ENCODE measurements around the gene GPATCH1. TPM values are rescaled to one million over a fixed set of nuclear protein-coding genes. Genes with fewer than 3 reads are reported as not detected.

The GPATCH1 gene
- total and polyA plus RNA-seq, 10 of the 15 experiments (the other 5 are each of a cell fraction or from before 2014, with no cell fraction given) = 4.5 to 9.6 (median 7.2) TPM

DNA sequence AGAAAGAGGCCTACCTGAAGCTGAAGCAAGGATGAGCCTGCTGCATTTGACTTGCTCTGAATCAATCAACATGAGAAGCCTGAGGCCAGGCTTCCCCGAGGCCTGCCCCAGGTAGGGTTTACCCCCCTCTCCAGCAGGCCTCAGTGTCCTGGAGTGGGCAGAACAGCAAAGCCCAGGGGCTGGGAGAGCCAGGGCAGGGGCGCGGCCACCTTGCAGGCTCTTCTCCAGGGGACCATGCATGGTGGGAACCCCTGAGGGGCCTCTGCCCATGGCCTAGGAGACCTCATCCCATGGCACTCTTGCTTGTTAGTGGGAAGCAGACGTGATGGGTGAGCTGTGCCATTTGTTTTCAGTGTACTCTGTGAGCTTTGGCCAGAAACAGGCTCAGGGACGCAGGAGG, 93.2 kb downstream of the GPATCH1 start:
- 100% methylated on average over 5 of the region's 5 CpGs for WGBS (ENCODE audit: insufficient coverage, insufficient replicate concordance, low lambda C conversion rate, missing lambda C conversion rate)
- TF ChIP-seq CREM (IDR thresholded peaks at IDR 0.05; ENCODE audit: low read depth) = no peak
- POLR2A ChIA-PET = no interaction called here

DNA sequence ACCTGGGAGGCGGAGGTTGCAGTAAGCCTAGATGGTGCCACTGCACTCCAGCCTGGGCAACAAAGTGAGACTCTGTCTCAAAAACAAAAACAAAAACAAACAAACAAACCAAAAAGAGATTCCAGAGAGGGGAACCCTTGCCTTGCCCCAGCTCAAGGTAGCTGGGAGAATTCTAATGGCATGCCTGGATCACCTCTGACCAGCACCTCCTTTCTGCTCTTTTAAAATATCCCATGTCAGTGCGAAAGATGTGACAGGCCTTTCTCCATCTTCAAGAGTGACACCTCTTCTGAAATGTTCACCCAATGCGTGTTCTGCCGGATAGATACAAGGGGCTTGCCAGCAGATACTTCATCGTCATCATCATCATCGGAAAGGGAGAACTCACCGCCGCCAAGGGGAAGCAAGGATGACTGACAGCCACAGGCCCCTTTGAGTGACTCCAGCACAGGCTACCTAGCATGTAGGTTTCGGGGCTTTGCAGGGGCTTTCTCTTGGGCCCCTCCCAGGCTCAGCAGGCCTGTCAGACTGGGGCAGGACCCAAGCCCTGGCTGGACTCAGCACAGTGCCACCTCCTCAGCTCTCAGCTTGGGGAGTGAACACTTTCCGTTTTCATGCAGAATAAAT, 94.3 kb downstream of the GPATCH1 start:
- ATAC-seq (no peak), DNase-seq (ENCODE audit: low read depth, low spot score) (no peak), FAIRE-seq (no peak)
- peaks cover 12% of the 10 kb centered on the region for H3K4me1 ChIP-seq (ENCODE audit: control insufficient read depth, insufficient read depth, low read length)
- intact Hi-C loops (cut with micrococcal nuclease; ENCODE audit: unreplicated experiment) = loop anchor here (5.0 kb wide), 2 partner anchors 48 to 197 kb away; partner anchors contain the start of gene CEBPG
- no peaks in the 10 kb centered on the region for H4K20me1 ChIP-seq (ENCODE audit: control insufficient read depth, insufficient read depth)
- ChIA-PET POLR2A (interaction anchor here (2.6 kb wide), 1 partner anchor 12 kb away, joined by 9 read pairs; no protein-coding TSS in a partner anchor), SMC1A (ENCODE audit: uncharacterized antibody, unreplicated experiment) (interaction anchor here (0.8 to 2.2 kb wide), 3 partner anchors 14 to 50 kb away, joined by 3 to 8 read pairs (median 4); no protein-coding TSS in a partner anchor), CTCF (interaction anchor here (0.6 to 5.9 kb wide), 4 partner anchors 10 to 50 kb away, joined by 3 to 25 read pairs (median 13); partner anchors contain the start of gene SLC7A10), RAD21 (ENCODE audit: unreplicated experiment) (no interaction called here)
- no peak overlapping the region for H3K27ac ChIP-seq (ENCODE audit: control insufficient read depth, insufficient read depth)
- no peaks in the 10 kb centered on the region for H3K9me3 ChIP-seq (replicated peaks; ENCODE audit: control insufficient read depth, insufficient read depth, low read length)
- no peak overlapping the region for H3K9ac ChIP-seq (ENCODE audit: control insufficient read depth, insufficient read depth, low read length)
- no peak overlapping the region for H2AFZ ChIP-seq (ENCODE audit: control insufficient read depth, low read depth, low read length)
- in situ Hi-C loops (cut with MboI) = no loop called here
- H3K79me2 ChIP-seq (ENCODE audit: control insufficient read depth, insufficient read depth, low read length) = peaks cover 7% of the 10 kb centered on the region
- H3K4me3 ChIP-seq = peak overlapping the region; percentile 81; the same call in 1 of the 2 replicates
- no peaks in the 10 kb centered on the region for H3K27me3 ChIP-seq (replicated peaks in 1 of 2; ENCODE audit: control insufficient read depth in 2 of 2, insufficient read depth in 2 of 2, low read length in 1 of 2)
- over 99% methylated on average over 10 of the region's 10 CpGs for WGBS (ENCODE audit: insufficient coverage, insufficient replicate concordance, low lambda C conversion rate, missing lambda C conversion rate)
- H3K4me2 ChIP-seq (ENCODE audit: control insufficient read depth, insufficient read depth) = peak overlapping the region; percentile 88
- BruUV-seq (replicated peaks) = no TSS peak
- H3K36me3 ChIP-seq (ENCODE audit: control insufficient read depth in 2 of 2, insufficient read depth in 2 of 2, low read length in 1 of 2) = no peaks in the 10 kb centered on the region
- no peak for TF ChIP-seq CTCF (IDR thresholded peaks at IDR 0.05 in 2 of 3, conservative IDR thresholded peaks at IDR 0.05 in 1 of 3; ENCODE audit: control insufficient read depth in 2 of 3, extremely low read depth in 1 of 3, insufficient read depth in 1 of 3, low read depth in 3 of 3, low read length in 3 of 3)
- TF ChIP-seq, protein P1, sequence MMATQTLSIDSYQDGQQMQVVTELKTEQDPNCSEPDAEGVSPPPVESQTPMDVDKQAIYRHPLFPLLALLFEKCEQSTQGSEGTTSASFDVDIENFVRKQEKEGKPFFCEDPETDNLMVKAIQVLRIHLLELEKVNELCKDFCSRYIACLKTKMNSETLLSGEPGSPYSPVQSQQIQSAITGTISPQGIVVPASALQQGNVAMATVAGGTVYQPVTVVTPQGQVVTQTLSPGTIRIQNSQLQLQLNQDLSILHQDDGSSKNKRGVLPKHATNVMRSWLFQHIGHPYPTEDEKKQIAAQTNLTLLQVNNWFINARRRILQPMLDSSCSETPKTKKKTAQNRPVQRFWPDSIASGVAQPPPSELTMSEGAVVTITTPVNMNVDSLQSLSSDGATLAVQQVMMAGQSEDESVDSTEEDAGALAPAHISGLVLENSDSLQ (IDR thresholded peaks at IDR 0.05) = no peak
- no peak for TF ChIP-seq USF1 (IDR thresholded peaks at IDR 0.05; ENCODE audit: borderline replicate concordance, extremely low read length, insufficient read depth, low read depth, low read length)
- no peak for TF ChIP-seq RB1 (IDR thresholded peaks at IDR 0.05; ENCODE audit: borderline replicate concordance)
- no peak for TF ChIP-seq SUPT20H (IDR thresholded peaks at IDR 0.05; ENCODE audit: borderline replicate concordance, control insufficient read depth, low read depth, low read length)
- TF ChIP-seq SIX5 (IDR thresholded peaks at IDR 0.05; ENCODE audit: low read depth, low read length, severe bottlenecking) = no peak
- TF ChIP-seq ZNF622 (IDR thresholded peaks at IDR 0.05) = no peak
- no peak for TF ChIP-seq PAX8 (IDR thresholded peaks at IDR 0.05)
- no peak for TF ChIP-seq POLR2AphosphoS2 (IDR thresholded peaks at IDR 0.05; ENCODE audit: low read depth, low read length)

More for the DNA sequence above, 93.2 kb downstream of the GPATCH1 start:
- DNase-seq (ENCODE audit: low read depth, low spot score) = no peak
- Histone ChIP-seq H3K27me3 (replicated peaks in 1 of 2; ENCODE audit: control insufficient read depth in 2 of 2, insufficient read depth in 2 of 2, low read length in 1 of 2) (no peaks in the 10 kb centered on the region), H3K79me2 (ENCODE audit: control insufficient read depth, insufficient read depth, low read length) (peaks cover 7% of the 10 kb centered on the region), H4K20me1 (ENCODE audit: control insufficient read depth, insufficient read depth) (no peaks in the 10 kb centered on the region), H2AFZ (ENCODE audit: control insufficient read depth, low read depth, low read length) (no peak overlapping the region), H3K27ac (ENCODE audit: control insufficient read depth, insufficient read depth) (no peak overlapping the region), H3K4me3 (no peak overlapping the region), H3K4me1 (ENCODE audit: control insufficient read depth, insufficient read depth, low read length) (peaks cover 12% of the 10 kb centered on the region), H3K9me3 (replicated peaks; ENCODE audit: control insufficient read depth, insufficient read depth, low read length) (no peaks in the 10 kb centered on the region), H3K4me2 (ENCODE audit: control insufficient read depth, insufficient read depth) (no peak overlapping the region), H3K36me3 (ENCODE audit: control insufficient read depth in 2 of 2, insufficient read depth in 2 of 2, low read length in 1 of 2) (no peaks in the 10 kb centered on the region), H3K9ac (ENCODE audit: control insufficient read depth, insufficient read depth, low read length) (no peak overlapping the region)
- BruUV-seq (replicated peaks) = no TSS peak
- ChIA-PET SMC1A (ENCODE audit: uncharacterized antibody, unreplicated experiment) (no interaction called here), RAD21 (ENCODE audit: unreplicated experiment) (no interaction called here), CTCF (interaction anchor here (1.0 to 5.9 kb wide), 2 partner anchors 11 to 30 kb away, joined by 4 to 25 read pairs; no protein-coding TSS in a partner anchor)
- no peak for ATAC-seq
- intact Hi-C loops (cut with micrococcal nuclease; ENCODE audit: unreplicated experiment) = no loop called here
- FAIRE-seq = no peak
- in situ Hi-C loops (cut with MboI) = no loop called here
